ENCODE measurements around the gene CD6. TPM values are rescaled to one million over a fixed set of nuclear protein-coding genes. Genes with fewer than 3 reads are reported as not detected.

The CD6 gene
- total and polyA plus RNA-seq, 10 of the 15 experiments (the other 5 are each of a cell fraction or from before 2014, with no cell fraction given) = 0.37 to 17.6 (median 6.2) TPM

DNA sequence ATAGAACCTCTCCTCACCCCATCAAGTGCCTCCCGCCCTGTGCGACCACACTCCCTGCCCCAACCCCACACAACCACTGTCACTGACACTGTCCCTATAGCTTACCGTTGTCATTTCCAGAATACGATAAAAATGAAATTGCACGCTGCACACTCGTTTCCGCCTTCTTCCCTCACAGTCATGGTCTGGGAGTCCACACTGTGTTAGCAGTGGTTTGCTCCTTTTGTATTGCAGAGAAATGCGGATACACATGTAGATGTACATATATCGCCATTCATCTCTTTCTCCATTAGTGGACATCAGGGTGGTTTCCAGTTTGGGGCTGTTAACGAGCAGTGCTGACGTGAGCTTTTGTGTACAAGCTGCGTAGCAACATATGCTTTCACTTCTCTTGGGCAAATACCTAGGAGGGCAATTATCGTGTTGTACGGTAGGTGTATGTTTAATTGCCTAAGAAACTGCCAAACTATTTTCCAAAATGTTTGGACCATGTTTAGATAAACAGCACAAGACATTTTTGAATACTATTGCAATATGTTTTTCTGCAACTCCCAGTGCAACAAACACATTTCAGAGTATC lies 71.6 kb downstream of the CD6 start (continued):
- TF ChIP-seq RB1 (IDR thresholded peaks at IDR 0.05; ENCODE audit: borderline replicate concordance) (no peak), SMAD5 (IDR thresholded peaks at IDR 0.05; ENCODE audit: low read depth) (no peak), ZBTB33 (IDR thresholded peaks at IDR 0.05) (no peak), CBX5 (IDR thresholded peaks at IDR 0.05; ENCODE audit: low read depth) (no peak), SMC3 (IDR thresholded peaks at IDR 0.05; ENCODE audit: borderline replicate concordance, low read length) (no peak), PBX3 (IDR thresholded peaks at IDR 0.05; ENCODE audit: insufficient replicate concordance, low read depth, low read length) (no peak), SUPT20H (IDR thresholded peaks at IDR 0.05; ENCODE audit: borderline replicate concordance, control insufficient read depth, low read depth, low read length) (no peak), SREBF1 (IDR thresholded peaks at IDR 0.05; ENCODE audit: low read length) (no peak), RAD21 (IDR thresholded peaks at IDR 0.05; ENCODE audit: insufficient read depth, low read depth, low read length) (no peak), STAT3 (IDR thresholded peaks at IDR 0.05; ENCODE audit: low read depth, low read length) (no peak), CREB1 (IDR thresholded peaks at IDR 0.05; ENCODE audit: low read depth) (peak; percentile 59; the same call in 1 of the 2 replicates), MXI1 (IDR thresholded peaks at IDR 0.05; ENCODE audit: low read depth, low read length) (no peak), FOXM1 (IDR thresholded peaks at IDR 0.05; ENCODE audit: low read depth, low read length) (no peak), REST (IDR thresholded peaks at IDR 0.05; ENCODE audit: low read depth, low read length) (no peak), YBX1 (IDR thresholded peaks at IDR 0.05) (no peak)
- TF ChIP-seq, protein P1, sequence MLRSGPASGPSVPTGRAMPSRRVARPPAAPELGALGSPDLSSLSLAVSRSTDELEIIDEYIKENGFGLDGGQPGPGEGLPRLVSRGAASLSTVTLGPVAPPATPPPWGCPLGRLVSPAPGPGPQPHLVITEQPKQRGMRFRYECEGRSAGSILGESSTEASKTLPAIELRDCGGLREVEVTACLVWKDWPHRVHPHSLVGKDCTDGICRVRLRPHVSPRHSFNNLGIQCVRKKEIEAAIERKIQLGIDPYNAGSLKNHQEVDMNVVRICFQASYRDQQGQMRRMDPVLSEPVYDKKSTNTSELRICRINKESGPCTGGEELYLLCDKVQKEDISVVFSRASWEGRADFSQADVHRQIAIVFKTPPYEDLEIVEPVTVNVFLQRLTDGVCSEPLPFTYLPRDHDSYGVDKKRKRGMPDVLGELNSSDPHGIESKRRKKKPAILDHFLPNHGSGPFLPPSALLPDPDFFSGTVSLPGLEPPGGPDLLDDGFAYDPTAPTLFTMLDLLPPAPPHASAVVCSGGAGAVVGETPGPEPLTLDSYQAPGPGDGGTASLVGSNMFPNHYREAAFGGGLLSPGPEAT (IDR thresholded peaks at IDR 0.05; ENCODE audit: low read depth) = peak; percentile 92
- TF ChIP-seq, protein P2, sequence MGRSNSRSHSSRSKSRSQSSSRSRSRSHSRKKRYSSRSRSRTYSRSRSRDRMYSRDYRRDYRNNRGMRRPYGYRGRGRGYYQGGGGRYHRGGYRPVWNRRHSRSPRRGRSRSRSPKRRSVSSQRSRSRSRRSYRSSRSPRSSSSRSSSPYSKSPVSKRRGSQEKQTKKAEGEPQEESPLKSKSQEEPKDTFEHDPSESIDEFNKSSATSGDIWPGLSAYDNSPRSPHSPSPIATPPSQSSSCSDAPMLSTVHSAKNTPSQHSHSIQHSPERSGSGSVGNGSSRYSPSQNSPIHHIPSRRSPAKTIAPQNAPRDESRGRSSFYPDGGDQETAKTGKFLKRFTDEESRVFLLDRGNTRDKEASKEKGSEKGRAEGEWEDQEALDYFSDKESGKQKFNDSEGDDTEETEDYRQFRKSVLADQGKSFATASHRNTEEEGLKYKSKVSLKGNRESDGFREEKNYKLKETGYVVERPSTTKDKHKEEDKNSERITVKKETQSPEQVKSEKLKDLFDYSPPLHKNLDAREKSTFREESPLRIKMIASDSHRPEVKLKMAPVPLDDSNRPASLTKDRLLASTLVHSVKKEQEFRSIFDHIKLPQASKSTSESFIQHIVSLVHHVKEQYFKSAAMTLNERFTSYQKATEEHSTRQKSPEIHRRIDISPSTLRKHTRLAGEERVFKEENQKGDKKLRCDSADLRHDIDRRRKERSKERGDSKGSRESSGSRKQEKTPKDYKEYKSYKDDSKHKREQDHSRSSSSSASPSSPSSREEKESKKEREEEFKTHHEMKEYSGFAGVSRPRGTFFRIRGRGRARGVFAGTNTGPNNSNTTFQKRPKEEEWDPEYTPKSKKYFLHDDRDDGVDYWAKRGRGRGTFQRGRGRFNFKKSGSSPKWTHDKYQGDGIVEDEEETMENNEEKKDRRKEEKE (IDR thresholded peaks at IDR 0.05) = no peak
- TF ChIP-seq, protein P3, sequence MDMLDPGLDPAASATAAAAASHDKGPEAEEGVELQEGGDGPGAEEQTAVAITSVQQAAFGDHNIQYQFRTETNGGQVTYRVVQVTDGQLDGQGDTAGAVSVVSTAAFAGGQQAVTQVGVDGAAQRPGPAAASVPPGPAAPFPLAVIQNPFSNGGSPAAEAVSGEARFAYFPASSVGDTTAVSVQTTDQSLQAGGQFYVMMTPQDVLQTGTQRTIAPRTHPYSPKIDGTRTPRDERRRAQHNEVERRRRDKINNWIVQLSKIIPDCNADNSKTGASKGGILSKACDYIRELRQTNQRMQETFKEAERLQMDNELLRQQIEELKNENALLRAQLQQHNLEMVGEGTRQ (IDR thresholded peaks at IDR 0.05; ENCODE audit: borderline replicate concordance, low read depth, low read length) = no peak
